Measurements from ENCODE around the gene MEGF8.
"Not testable (repeated sequence)": the region's sequence is repeated elsewhere in the genome, so short reads cannot be mapped to it uniquely, and the experiment has no call there.

MEGF8 gene

DNA sequence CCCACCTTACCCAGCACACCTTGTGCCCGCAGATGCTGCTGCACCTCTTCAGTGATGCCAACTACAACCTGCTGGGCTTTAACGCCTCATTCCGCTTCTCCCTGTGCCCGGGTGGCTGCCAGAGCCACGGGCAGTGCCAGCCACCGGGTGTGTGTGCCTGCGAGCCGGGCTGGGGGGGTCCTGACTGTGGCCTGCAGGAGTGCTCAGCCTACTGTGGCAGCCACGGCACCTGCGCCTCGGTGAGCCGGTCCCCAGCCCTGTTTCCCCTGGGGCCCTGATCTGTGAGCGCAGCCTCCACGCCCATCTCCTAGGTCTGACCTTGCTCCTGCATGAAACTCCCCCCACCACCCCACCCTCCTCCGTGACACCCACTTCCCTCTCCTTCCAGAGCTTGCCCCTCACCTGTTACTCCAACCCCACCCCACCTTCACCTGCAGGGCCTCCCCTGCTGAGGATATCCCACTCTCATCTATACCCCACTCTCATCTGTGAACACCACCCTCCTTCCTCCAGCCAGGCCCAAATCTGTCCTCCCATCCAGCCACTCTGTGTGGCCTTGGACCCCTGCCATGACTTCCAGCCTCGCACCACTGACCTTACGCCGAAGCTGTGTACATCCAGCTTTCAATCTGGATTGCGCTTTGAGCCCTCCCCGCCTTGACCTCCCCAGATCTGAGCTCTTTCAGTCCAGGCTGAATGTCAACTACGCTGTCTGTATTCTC lies 8.7 kb downstream of the MEGF8 start:
- DNase-seq, result no peak

GRCh38 chr19:42334697-42335373 lies 9.4 kb downstream of the MEGF8 start:
- no peak for DNase-seq

DNA sequence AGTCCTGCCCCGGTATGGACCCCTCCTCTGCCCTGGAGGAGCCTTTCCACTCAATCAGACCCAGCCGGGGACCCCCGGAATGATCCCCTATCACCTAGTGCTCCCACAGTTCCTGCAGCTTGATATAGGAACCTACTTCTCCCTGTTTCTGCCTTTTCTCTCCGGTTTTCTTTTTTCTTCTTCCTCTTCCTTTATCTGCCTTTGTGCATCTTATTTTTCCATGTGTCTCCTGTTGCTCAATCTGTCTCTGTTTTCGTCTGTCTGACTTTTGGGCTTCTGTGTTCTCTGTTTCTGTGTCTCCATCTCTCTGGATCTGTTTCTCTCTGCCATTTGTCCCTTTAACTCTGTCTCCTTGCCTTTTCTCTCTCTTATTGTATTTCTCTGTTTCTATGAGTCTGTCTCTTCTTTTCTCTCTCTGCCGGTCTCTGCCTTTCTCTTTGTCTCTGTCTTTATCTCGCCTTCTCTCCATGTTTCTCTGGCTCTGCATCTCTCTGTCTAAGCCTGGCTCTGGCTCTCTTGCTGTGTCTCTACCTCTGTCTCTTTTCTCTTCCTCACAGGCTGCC lies 10.0 kb downstream of the MEGF8 start:
- no peak for DNase-seq

DNA sequence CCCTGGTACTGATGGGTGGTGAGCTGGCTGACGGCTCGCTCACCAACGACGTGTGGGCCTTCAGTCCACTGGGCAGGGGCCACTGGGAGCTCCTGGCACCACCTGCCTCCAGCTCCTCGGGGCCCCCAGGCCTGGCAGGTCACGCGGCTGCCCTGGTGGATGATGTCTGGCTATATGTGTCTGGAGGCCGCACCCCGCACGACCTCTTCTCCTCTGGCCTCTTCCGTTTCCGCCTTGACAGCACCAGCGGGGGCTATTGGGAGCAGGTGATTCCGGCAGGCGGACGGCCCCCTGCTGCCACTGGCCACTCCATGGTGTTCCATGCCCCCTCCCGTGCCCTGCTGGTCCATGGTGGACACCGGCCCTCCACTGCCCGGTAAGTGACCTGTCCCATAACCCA lies 10.5 kb downstream of the MEGF8 start:
- DNase-seq, result no peak

- DNase-seq, result not testable (repeated sequence)
Observed at GRCh38 chr19:42339126-42339860, 13.9 kb downstream of the MEGF8 start.

DNA sequence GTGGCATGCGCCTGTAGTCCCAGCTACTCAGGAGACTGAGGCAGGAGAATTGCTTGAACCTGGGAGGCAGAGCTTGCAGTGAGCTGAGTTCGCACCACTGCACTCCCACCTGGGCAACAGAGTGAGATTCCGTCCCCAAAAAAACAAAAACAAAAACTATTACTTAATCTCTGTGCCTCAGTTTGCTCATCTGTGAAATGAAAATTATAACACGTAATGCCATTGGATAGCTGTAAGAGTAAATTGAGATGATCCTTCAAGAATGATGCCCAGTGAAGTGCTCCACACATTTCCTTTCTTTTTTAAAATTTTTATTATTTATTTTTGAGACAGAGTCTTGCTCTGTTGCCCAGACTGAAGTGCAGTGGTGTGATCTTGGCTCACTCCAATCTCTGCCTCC lies 14.5 kb downstream of the MEGF8 start:
- DNase-seq, result not testable (repeated sequence)

DNA sequence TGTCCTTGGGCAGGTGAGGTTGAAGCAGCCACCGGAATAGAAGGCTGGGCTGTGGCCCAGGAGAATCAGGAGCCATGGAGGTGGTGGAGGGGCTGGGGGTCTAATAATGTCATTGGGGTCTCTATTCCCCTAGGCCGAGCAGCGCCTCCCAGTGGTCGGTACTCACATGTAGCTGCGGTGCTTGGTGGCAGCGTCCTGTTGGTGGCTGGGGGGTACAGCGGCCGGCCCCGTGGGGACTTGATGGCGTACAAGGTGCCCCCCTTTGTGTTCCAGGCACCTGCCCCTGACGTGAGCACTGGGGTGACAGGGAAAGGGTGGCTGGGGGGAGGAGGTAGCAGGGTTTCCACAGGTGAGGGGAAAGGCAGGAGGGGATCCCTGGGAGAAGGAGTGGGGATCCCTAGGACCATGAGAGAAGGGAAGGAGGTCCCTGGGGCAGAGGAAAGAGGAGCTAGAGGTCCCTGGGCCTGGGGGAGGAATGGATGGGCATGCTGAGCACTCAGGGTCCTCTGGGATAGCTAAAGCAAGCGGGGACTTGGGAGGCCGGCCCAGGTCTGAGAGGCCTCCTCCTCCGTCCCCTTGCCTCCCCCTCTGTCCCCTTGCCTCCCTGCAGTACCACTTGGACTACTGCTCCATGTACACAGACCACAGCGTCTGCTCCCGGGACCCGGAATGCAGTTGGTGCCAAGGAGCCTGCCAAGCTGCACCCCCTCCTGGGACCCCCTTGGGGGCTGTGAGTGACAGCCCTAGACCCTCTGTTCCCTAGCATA lies 18.1 kb downstream of the MEGF8 start:
- no peak for DNase-seq

DNA sequence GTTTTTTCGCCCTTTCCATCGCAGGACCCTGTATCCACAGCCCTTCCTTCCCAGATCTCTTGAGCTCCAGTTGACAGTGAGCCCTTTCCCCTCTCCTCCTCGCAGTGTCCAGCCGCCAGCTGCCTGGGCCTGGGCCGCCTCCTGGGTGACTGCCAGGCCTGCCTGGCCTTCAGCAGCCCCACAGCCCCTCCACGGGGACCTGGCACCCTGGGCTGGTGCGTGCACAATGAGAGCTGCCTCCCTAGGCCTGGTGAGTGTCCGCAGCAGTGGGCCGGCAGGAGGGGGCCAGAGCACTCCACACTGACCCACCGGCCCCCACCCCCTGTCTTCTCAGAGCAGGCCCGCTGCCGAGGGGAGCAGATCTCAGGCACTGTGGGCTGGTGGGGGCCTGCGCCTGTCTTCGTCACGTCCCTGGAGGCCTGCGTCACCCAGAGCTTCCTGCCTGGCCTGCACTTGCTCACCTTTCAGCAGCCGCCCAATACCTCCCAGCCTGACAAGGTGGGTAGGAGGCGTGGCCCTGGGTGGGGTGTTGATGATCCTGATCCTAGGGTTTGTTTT lies 19.0 kb downstream of the MEGF8 start:
- no peak for DNase-seq

DNA sequence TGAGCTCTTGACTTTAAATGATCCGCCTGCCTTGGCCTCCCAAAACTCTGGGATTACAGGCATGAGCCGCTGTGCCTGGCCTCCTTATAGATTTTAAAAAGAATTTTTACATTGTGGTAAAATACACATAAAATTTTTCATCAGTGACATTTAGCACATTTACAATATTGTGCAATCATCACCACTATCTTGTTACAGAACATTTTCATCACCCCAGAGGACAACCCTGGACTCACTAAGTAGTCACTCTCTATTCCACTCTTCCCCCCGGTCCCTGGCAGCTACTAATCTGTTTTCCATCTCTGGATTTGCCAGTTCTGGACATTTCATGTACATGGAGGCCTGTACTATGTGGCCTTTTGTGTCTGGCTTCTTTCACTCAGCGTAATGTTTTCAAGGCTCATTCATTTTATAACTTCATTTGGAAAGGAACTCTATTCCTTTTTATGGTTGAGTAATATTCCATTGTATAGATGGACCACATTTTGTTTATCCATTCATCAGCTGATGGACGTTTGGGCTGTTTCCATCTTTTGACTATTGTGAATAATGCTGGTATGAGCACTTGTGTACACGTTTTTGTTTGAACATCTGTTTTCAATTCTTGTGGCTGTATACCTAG lies 19.9 kb downstream of the MEGF8 start:
- no peak for DNase-seq

GRCh38 chr19:42348211-42348610 lies 22.8 kb downstream of the MEGF8 start:
- DNase-seq, result no peak

DNA sequence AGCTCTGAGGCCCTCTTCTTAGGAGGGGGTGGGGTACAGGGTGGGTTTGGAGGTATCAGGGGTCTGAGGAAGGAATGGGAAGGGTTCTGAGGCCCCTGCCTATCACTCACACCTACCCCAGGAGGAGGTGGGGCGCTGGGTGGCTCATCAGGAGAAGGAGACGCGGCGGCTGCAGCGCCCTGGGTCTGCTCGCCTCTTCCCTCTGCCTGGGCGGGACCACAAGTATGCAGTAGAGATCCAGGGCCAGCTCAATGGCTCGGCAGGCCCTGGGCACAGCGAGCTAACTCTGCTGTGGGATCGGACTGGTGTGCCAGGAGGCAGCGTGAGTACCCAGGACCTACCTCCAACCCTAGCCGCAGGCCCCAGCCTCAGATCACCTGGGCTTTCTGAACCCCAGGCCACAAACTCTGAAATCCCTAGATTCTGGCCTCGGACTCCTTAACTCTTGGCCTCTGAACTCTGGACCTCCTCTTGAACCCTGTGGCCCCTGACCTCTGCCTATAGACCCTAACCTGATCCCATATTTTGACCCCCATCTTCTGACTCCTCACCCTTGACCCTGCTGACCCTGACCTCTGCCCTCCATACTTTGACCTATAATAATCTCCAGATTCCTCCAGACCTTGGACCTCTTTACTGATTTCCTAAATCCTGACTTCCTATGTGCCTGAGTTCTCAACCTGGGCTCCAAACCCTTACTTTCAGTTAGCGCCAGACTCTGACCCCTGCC lies 24.1 kb downstream of the MEGF8 start:
- no peak for DNase-seq

DNA sequence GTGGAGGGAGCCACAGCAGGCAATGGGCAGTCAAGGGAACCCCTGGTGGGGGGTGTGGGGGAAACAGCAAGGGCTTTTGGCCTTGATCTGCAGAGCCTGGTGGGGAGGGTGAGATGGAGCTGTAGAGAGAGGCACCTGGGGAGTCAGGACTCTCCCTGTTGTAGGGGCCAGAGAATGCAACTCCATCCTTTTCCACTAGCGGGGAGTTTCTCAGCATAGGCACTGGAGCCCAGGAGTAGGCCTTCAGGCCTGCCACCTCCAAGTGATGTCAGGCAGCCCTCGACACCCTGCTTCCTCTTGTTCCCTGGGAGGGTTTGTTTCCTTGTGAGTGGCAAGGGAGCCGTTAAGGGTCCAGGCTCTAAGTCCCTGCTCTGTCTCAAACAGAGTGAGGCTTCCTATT lies 25.0 kb downstream of the MEGF8 start:
- no peak for DNase-seq

DNA sequence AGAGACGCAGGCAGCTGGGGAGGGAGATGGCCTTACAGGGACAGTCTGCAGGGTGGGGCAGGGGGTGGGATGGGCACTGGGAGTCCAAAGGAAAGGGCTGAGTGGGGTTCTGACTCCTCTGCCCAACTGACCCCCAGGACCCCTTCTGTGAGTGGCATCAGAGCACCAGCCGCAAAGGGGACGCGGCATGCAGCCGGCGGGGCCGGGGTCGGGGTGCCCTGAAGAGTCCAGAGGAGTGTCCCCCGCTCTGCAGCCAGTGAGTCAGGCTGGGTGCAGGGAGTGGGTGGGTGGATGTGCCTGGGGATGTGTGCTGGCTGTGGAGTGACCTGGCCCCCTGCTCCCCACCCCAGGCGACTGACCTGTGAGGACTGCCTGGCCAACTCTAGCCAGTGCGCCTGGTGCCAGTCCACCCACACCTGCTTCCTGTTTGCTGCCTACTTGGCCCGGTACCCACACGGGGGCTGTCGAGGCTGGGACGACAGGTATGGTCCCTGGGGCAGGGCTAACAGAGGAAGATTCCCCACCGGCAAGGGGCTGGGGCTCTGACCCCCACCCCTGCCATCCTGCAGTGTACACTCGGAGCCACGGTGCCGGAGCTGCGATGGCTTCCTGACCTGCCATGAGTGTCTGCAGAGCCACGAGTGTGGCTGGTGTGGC lies 25.8 kb downstream of the MEGF8 start:
- no peak for DNase-seq

DNA sequence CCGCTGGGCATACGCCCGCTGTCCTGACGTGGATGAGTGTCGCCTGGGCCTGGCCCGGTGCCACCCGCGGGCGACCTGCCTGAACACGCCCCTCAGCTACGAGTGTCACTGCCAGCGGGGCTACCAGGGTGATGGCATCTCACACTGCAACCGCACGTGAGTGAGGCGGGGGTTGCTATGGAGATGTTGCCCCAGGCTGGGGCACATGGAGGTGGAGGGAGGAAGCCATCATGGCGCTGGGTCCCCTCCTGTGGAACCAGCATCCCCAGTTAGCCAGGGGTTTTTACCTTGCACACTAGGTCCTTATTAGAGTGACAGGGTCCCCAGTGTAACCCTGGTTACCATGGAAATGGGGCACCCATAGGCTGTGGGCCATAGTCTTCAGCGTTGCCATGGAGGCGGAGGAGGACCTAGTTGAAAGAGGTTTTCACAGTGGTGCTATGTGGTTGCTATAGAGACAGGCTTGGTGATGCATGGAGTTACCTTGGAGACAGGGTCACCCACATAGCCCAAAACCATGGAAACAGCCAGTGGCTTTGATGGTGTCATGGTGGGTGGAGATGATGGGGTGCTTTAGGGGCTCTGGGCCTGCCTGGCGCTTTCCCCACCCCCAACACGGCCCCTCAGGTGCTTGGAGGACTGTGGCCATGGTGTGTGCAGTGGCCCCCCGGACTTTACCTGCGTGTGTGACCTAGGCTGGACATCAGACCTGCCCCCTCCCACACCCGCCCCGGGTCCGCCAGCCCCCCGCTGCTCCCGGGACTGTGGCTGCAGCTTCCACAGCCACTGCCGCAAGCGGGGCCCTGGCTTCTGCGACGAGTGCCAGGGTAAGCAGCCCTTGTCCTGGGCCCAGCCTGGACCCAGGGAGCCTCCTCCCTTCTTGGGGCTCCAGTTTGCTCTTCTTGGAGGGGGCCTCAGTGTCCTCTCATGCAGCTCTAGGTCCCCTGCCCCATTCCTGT lies 27.1 kb downstream of the MEGF8 start:
- DNase-seq, result no peak

- no peak for DNase-seq
Observed at GRCh38 chr19:42353341-42354015, 28.0 kb downstream of the MEGF8 start.

- DNase-seq, result no peak
Observed at GRCh38 chr19:42355896-42356295, 30.5 kb downstream of the MEGF8 start.

GRCh38 chr19:42356686-42357085 lies 31.3 kb downstream of the MEGF8 start:
- DNase-seq, result no peak

DNA sequence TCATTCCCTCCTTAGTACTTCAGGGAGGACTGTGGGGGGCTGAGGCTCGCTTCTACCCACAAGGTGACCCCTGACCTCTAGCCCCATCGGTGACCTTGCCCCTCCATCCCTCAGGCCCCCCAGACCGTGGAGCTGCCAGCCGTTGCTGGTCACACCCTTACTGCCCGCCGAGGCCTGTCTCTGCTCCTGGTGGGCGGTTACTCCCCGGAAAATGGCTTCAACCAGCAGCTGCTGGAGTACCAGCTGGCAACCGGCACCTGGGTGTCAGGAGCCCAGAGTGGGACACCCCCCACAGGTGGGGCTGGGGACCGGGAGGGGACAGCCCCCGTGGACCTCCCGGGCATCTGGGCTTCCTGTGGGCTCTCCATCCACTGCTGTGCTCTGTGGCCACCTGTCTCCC lies 31.9 kb downstream of the MEGF8 start:
- no peak for DNase-seq
